ENCODE results near the gene HACD2. TPM values are rescaled to one million over a fixed set of nuclear protein-coding genes. Genes with fewer than 3 reads are reported as not detected.

Gene HACD2
- total and polyA plus RNA-seq, 10 of the 15 experiments (the other 5 are each of a cell fraction or from before 2014, with no cell fraction given): 9.1 to 30.0 (median 18.8) TPM

GRCh38 chr3:123568875-123569274, 16.0 kb downstream of the HACD2 start:
- POLR2A ChIA-PET: no interaction called here
- intact Hi-C loops (cut with micrococcal nuclease; ENCODE audit: unreplicated experiment): no loop called here
- ATAC-seq (no peak), DNase-seq (ENCODE audit: low read depth, low spot score) (no peak), FAIRE-seq (no peak)
- Histone ChIP-seq H3K9me3 (replicated peaks; ENCODE audit: control insufficient read depth, insufficient read depth, low read length) (no peaks in the 10 kb centered on the region), H3K4me3 (no peak overlapping the region), H4K20me1 (ENCODE audit: control insufficient read depth, insufficient read depth) (no peaks in the 10 kb centered on the region), H3K9ac (ENCODE audit: control insufficient read depth, insufficient read depth, low read length) (no peak overlapping the region), H3K4me1 (ENCODE audit: control insufficient read depth, insufficient read depth, low read length) (peaks cover 7% of the 10 kb centered on the region; the same call in 1 of the 2 replicates), H2AFZ (ENCODE audit: control insufficient read depth, low read depth, low read length) (no peak overlapping the region), H3K36me3 (ENCODE audit: control insufficient read depth in 2 of 2, insufficient read depth in 2 of 2, low read length in 1 of 2) (no peaks in the 10 kb centered on the region; a peak in 1 of 4 replicates), H3K27ac (ENCODE audit: control insufficient read depth, insufficient read depth) (no peak overlapping the region), H3K79me2 (ENCODE audit: control insufficient read depth, insufficient read depth, low read length) (no peaks in the 10 kb centered on the region), H3K27me3 (replicated peaks in 1 of 2; ENCODE audit: control insufficient read depth in 2 of 2, insufficient read depth in 2 of 2, low read length in 1 of 2) (no peaks in the 10 kb centered on the region), H3K4me2 (ENCODE audit: control insufficient read depth, insufficient read depth) (no peak overlapping the region)
- no TSS peak for BruUV-seq (replicated peaks)
- TF ChIP-seq NR2C2 (IDR thresholded peaks at IDR 0.05; ENCODE audit: borderline replicate concordance, control insufficient read depth, insufficient read length, low read depth) (no peak), SREBF1 (IDR thresholded peaks at IDR 0.05; ENCODE audit: low read length) (no peak), USF2 (IDR thresholded peaks at IDR 0.05; ENCODE audit: borderline replicate concordance, low read depth, low read length) (no peak), NRF1 (conservative IDR thresholded peaks at IDR 0.05; ENCODE audit: low read depth, low read length) (no peak)
- SMC1A ChIA-PET (ENCODE audit: uncharacterized antibody, unreplicated experiment): interaction anchor here (0.9 kb wide), 1 partner anchor 18 kb away, joined by 3 read pairs; no protein-coding TSS in a partner anchor
- RAD21 ChIA-PET (ENCODE audit: unreplicated experiment): no interaction called here
- in situ Hi-C loops (cut with MboI): no loop called here
- CTCF ChIA-PET: interaction anchor here (0.8 to 1.7 kb wide), 3 partner anchors 9 to 15 kb away, joined by 3 to 11 read pairs (median 5); no protein-coding TSS in a partner anchor

- Histone ChIP-seq H3K4me3 (no peak overlapping the region), H4K20me1 (ENCODE audit: control insufficient read depth, insufficient read depth) (no peaks in the 10 kb centered on the region), H3K4me1 (ENCODE audit: control insufficient read depth, insufficient read depth, low read length) (0 out of 2 replicates have a peak, but pooled peaks cover 3% of the 10 kb centered on the region), H3K27me3 (replicated peaks in 1 of 2; ENCODE audit: control insufficient read depth in 2 of 2, insufficient read depth in 2 of 2, low read length in 1 of 2) (no peaks in the 10 kb centered on the region), H3K9me3 (replicated peaks; ENCODE audit: control insufficient read depth, insufficient read depth, low read length) (no peaks in the 10 kb centered on the region), H3K36me3 (ENCODE audit: control insufficient read depth in 2 of 2, insufficient read depth in 2 of 2, low read length in 1 of 2) (no peaks in the 10 kb centered on the region; a peak in 1 of 4 replicates), H2AFZ (ENCODE audit: control insufficient read depth, low read depth, low read length) (no peak overlapping the region), H3K9ac (ENCODE audit: control insufficient read depth, insufficient read depth, low read length) (no peak overlapping the region), H3K27ac (ENCODE audit: control insufficient read depth, insufficient read depth) (no peak overlapping the region), H3K79me2 (ENCODE audit: control insufficient read depth, insufficient read depth, low read length) (no peaks in the 10 kb centered on the region), H3K4me2 (ENCODE audit: control insufficient read depth, insufficient read depth) (no peak overlapping the region)
- SMC1A ChIA-PET (ENCODE audit: uncharacterized antibody, unreplicated experiment): no interaction called here
- intact Hi-C loops (cut with micrococcal nuclease; ENCODE audit: unreplicated experiment): no loop called here
- POLR2A ChIA-PET: no interaction called here
- RAD21 ChIA-PET (ENCODE audit: unreplicated experiment): interaction anchor here (0.7 kb wide), 1 partner anchor 8 kb away, joined by 3 read pairs; no protein-coding TSS in a partner anchor
- FAIRE-seq: no peak
- CTCF ChIA-PET: interaction anchor here (1.2 to 1.7 kb wide), 3 partner anchors 8 to 14 kb away, joined by 4 to 11 read pairs (median 5); no protein-coding TSS in a partner anchor
- DNase-seq (ENCODE audit: low read depth, low spot score): no peak
- WGBS (ENCODE audit: insufficient coverage, insufficient replicate concordance, low lambda C conversion rate, missing lambda C conversion rate): 100% methylated on average over 7 of the region's 7 CpGs
- no TSS peak for BruUV-seq (replicated peaks)
- in situ Hi-C loops (cut with MboI): no loop called here
- ATAC-seq: no peak
- TF ChIP-seq TARDBP (IDR thresholded peaks at IDR 0.05; ENCODE audit: borderline replicate concordance) (no peak), IRF4 (IDR thresholded peaks at IDR 0.05; ENCODE audit: low read depth, low read length) (no peak), CUX1 (IDR thresholded peaks at IDR 0.05; ENCODE audit: insufficient replicate concordance, low read depth, low read length) (no peak), BRCA1 (IDR thresholded peaks at IDR 0.05; ENCODE audit: low read depth, low read length) (no peak), DPF2 (IDR thresholded peaks at IDR 0.05) (no peak), NR2F1 (conservative IDR thresholded peaks at IDR 0.05) (no peak), GABPA (IDR thresholded peaks at IDR 0.05; ENCODE audit: low read depth) (no peak), KLF5 (IDR thresholded peaks at IDR 0.05; ENCODE audit: partially characterized antibody) (no peak), EED (IDR thresholded peaks at IDR 0.05; ENCODE audit: low read depth) (no peak), EGR1 (IDR thresholded peaks at IDR 0.05; ENCODE audit: borderline replicate concordance in 1 of 2, low read depth in 2 of 2, low read length in 2 of 2) (no peak)
These were observed 16.8 kb downstream of the HACD2 start for GRCh38 chr3:123568034-123568433.
